NCI-H146 treated with DMSO at 0.1 percent for 48 hours (cell line): ENCODE measurements around the gene SRRM4.
A peak's percentile ranks its signal among the peaks of the same experiment; 100 is the strongest.

Source experiments
- DNase-seq: peaks from one replicate; lab custom pipeline; 2025; ENCODE audit not compliant: unreplicated experiment; lab: John Stamatoyannopoulos, UW

Gene SRRM4

GRCh38 chr12:119159844-119160243 lies 178.5 kb downstream of the SRRM4 start:
- no peak for DNase-seq

- no peak for DNase-seq
These were observed 186.6 kb downstream of the SRRM4 start for GRCh38 chr12:119167902-119168301.

GRCh38 chr12:119168721-119169120 lies 187.4 kb downstream of the SRRM4 start:
- no peak for DNase-seq

GRCh38 chr12:119169150-119169549 lies 187.8 kb downstream of the SRRM4 start:
- DNase-seq = no peak

GRCh38 chr12:119171291-119171690 lies 189.9 kb downstream of the SRRM4 start:
- DNase-seq = no peak

- DNase-seq = no peak
These were observed 190.5 kb downstream of the SRRM4 start for GRCh38 chr12:119171691-119172425.

GRCh38 chr12:119175081-119175480 lies 193.7 kb downstream of the SRRM4 start:
- no peak for DNase-seq

- peak; percentile 59 for DNase-seq
These were observed 195.1 kb downstream of the SRRM4 start for GRCh38 chr12:119176267-119177055.

GRCh38 chr12:119177056-119177325 lies 195.7 kb downstream of the SRRM4 start:
- no peak for DNase-seq

- DNase-seq = no peak
These were observed 196.5 kb downstream of the SRRM4 start for GRCh38 chr12:119177724-119178380.

GRCh38 chr12:119178544-119179334 lies 197.4 kb downstream of the SRRM4 start, which contains the start of gene HSPB8:
TSS of gene HSPB8 (plus strand) at chr12:119178931. CDS start at chr12:119179313, 382 bp downstream.
- peak; percentile 50 for DNase-seq

- no peak for DNase-seq
These were observed 198.1 kb downstream of the SRRM4 start for GRCh38 chr12:119179335-119180021.

GRCh38 chr12:119180380-119181040 lies 199.2 kb downstream of the SRRM4 start:
- no peak for DNase-seq

- no peak for DNase-seq
These were observed 199.9 kb downstream of the SRRM4 start for GRCh38 chr12:119181202-119181601.

- DNase-seq = no peak
These were observed 200.6 kb downstream of the SRRM4 start for GRCh38 chr12:119181944-119182343.

GRCh38 chr12:119182701-119183493 lies 201.6 kb downstream of the SRRM4 start:
- no peak for DNase-seq

GRCh38 chr12:119183942-119184695 lies 202.8 kb downstream of the SRRM4 start:
- DNase-seq = no peak

GRCh38 chr12:119195256-119195655 lies 213.9 kb downstream of the SRRM4 start:
- no peak for DNase-seq

GRCh38 chr12:119198440-119198839 lies 217.1 kb downstream of the SRRM4 start:
- DNase-seq = no peak
